Stimulated activated CD4-positive, alpha-beta T cell treated with anti-CD3 and anti-CD28 coated beads, Interleukin-1b, Interleukin-23, amount 100 ng/mL, for 1 hour (primary cell): Measurements from ENCODE around the gene ZSCAN18.

Experiments
- DNase-seq, 2 donors: peaks; one replicate each; pipeline ENCODE4 v3.0.0-alpha.2; 2020; ENCODE audit warnings: low read depth in 2 of 2

Gene ZSCAN18

GRCh38 chr19:58044886-58045285 is 53.1 kb downstream of the ZSCAN18 start:
- no peak for DNase-seq

- no peak for DNase-seq
Observed at GRCh38 chr19:58044391-58044790, 53.6 kb downstream of the ZSCAN18 start.

- DNase-seq, result no peak
Observed at GRCh38 chr19:58042495-58043340, 55.3 kb downstream of the ZSCAN18 start.

GRCh38 chr19:58040751-58041525 is 57.1 kb downstream of the ZSCAN18 start:
- DNase-seq, result no peak

GRCh38 chr19:58038688-58039204 is 59.3 kb downstream of the ZSCAN18 start:
- no peak for DNase-seq

GRCh38 chr19:58037927-58038687 is 59.9 kb downstream of the ZSCAN18 start:
- no peak for DNase-seq

- DNase-seq, result no peak
Observed at GRCh38 chr19:58035863-58036262, 62.2 kb downstream of the ZSCAN18 start.

GRCh38 chr19:58034477-58034793 is 63.6 kb downstream of the ZSCAN18 start:
- no peak for DNase-seq
